Measurements from ENCODE around the gene RYR3.

The RYR3 gene

DNA sequence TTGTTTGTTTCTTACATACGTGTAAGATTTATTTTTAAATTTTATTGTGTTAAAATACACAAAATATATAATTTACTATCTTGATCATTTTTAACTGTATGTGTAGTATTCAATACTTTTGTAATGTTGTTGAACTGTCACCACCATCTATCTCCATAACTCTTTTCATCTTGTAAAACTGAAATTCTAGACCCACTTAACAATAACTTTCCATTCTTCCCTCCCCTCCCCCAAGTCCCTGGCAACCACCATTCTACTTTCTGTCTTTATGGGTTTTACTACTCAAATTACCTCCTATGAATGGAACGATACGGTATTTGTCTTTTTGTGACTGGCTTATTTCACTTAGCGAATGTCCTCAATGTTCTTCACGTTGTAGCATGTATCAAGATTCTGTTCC is 395.4 kb downstream of the RYR3 start:
- DNase-seq (ENCODE audit: low read depth), result no peak

DNA sequence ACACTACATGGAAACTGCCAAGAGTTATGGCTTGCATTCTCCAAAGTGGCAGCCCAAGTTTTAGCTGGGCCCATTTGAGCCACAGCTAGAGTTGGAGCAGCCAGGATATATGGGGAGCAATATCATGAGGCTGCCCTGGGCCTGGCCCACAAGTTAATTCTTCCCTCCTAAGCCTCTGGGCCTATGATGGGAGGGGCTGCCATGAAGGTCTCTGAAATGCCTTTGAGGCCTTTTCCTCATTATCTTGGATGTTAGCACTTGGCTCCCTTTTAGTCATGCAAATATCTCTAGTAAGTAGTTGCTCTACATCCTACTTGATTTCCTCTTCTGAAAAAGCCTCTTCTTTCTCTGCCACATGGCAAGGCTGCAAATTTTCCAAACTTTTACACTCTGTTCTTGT is 400.0 kb downstream of the RYR3 start:
- DNase-seq (ENCODE audit: low read depth), result no peak

DNA sequence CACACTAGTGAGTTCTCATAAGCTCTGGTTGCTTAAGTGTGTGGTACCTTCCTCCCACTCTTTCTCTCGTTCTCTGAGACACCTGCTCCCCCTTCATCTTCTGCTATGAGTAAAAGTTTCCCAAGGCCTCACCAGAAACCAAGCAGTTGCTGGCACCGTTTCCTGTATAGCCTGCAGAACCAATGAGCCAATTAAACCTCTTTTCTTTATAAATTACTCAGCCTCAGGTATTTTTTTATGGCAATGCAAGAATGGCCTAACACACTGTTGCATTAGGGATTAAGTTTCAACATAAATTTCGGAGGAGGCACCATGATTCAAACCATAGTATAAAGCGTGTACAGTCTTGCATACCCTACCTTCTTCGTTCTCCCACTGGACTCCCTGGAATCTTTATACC is 405.3 kb downstream of the RYR3 start:
- no peak for DNase-seq (ENCODE audit: low read depth)

DNA sequence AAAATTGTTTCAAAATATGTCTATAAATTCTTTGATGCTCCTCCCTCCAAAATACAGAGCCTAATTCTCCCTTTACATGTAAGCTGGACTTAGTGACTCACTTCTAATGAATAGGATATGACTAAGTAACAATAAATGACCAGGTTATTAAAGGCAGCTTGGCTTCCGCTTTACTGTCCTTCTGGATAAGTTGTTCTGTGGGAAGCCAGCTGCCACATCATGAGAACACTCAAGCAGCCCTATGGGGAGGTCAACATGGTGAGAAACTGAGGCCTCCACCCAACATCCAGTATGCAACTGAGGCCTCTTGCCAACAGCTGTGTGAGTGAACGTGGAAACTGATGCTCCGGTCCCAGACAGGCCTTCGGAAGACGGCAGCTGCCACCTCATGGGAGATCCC is 410.2 kb downstream of the RYR3 start:
- DNase-seq (ENCODE audit: low read depth), result no peak

DNA sequence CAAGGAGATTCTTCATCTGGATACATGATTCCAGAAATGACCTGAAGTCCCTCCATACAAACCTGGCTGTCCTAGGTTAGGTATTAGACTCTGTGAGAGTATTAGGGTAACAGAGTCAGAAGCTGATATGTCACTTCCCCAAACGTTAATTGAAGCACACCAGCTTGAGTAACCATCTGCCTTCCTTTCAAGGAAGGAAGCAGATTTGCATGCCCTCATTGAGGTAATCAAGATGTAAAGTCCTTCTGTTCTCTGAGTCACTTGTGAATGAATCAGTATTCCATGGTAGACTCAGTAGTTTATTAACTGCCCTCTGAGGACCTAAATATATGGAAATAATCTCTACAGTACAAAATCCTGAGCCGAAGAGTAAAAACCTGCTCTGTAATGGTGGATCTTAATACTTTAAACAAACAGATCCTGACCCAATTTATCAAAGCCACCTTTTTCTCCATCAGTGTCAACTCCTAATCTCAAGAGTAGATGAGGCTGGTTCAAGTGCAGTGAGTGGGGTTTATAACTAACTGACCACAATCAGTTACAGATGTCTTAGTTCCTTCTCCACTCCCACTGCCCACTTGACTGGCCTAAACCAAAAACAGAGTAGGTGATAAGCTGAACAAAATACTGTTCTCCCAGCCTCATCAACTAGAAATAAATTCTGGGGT is 411.4 kb downstream of the RYR3 start:
- DNase-seq (ENCODE audit: low read depth), result no peak

DNA sequence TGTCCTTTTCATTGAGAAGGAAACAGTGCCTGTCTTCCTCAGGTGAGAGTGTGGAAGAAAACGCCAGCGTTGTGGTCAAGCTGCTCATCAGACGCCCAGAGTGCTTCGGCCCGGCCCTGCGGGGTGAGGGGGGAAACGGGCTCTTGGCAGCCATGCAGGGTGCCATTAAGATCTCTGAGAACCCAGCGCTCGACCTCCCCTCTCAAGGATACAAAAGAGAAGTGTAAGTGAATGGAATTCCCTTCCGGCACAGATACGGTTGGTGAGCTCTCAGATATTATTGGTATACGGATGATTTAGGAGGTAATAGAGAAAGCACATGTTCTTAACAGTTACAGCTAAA is 411.9 kb downstream of the RYR3 start:
- no peak for DNase-seq (ENCODE audit: low read depth)

DNA sequence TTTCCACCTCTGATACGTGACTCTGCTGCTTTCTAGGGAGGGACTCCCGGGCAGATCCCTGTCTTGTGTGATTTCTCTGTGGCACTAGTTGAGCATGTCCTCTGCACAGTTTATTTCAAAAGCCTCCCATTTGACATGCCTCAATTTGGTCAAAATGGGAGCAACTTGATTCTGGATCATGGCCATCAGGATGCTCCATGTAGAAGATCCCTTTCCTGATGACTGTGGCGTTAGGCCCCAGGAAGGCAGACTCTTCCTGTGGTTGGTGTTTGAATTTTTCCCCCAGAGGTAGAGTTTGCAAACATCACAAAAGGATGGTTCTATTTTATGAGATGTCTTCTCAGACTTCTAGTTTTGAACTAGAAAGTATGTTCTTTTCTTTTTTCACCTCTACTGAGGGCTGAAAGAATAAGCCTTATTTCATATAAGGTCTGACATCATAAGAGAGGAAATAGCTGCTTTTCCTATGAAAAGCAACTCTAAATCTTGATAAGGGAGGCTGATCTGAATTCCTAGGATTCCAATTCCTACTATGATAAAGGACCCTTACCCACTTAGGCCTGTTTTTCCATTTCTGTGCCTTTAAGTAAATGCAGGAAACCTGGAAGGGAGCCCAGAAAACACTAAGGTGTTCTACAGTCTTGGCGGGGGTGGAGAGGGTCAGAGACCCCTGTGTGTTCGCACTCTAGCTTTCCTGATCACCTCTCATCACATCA is 413.7 kb downstream of the RYR3 start:
- DNase-seq (ENCODE audit: low read depth), result no peak

DNA sequence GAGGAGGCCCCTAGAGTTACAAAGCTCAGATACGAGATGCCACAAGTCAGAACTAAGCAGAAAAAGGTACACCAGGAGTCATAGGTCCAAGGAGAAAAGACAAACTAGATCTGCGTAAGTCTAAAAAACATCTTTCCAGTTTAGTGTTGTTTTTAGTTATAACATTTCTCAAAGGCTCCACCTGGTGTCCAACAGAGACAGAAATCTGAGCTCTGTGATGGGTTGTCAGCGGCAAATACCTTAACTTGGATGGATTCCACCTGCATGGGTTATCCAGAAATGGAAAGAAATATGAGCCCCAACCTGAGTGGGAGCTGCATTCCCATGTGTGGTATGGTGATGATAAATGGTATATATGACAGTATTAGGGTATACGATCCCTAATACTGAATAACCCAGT is 418.9 kb downstream of the RYR3 start:
- DNase-seq (ENCODE audit: low read depth), result no peak

DNA sequence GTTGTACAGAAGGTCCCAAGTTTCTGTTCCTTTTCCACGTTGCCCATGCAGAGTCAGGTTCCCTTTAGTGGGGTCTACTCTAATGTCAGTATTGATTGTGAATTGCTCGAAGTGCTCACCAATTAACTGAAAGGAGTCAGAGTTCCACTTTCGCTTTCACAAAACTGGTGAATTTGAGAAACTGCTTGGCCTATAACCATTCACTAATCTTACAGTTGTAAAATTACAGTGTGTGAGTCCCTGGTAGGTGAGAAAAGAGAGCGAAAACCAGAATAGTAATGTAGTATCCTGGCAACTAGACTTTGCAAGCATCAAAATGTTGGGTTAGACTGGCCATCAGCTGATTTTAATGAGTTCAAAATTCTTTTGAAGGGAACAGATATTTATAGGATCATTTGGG is 420.0 kb downstream of the RYR3 start:
- no peak for DNase-seq (ENCODE audit: low read depth)

DNA sequence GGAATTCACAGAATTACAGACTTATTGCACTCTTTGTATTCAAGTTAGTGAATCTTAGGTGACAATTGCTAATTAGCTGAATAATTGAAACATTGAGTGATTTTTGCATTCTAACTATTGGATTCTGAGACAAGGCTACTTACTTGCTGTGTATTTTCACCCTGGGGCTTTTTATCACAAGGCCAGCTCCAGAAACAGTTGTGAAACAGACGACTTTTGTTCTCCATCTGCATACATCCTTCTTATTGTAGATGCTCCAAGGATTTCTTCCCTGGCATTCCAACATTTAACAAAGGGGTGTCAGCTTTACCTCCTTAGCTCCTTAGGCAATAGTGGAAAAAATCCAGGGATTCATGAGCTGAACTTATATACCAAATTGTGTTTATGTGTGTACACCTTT is 424.4 kb downstream of the RYR3 start:
- DNase-seq (ENCODE audit: low read depth), result no peak

DNA sequence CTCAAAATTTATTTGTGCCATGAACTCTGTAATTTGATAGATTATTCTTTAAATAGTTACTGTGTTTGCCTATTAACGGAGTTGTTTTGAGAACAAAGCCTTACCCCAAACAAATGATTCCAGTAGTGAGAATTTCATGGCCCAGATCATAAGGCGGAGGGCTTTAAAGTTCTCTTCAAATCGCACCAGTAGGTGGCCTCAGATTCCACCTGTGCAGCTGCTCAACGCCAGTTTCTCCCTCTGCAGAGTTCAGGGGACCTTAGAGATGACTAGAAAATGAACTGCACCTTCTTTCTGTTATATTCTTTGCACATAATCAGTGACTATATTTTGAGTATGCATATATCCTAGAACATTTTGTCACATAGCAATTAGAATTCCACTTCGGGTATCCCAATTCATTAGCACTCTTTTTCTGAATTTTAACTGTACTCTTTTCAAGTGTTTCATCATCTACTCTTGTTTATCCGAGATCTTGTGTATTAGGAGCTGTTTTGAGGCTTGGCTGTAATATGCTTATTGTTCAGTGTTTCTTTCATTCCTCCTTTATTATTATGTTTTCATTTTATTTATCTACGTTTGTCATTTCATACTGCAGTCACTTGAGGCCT is 425.0 kb downstream of the RYR3 start:
- DNase-seq (ENCODE audit: low read depth), result no peak

DNA sequence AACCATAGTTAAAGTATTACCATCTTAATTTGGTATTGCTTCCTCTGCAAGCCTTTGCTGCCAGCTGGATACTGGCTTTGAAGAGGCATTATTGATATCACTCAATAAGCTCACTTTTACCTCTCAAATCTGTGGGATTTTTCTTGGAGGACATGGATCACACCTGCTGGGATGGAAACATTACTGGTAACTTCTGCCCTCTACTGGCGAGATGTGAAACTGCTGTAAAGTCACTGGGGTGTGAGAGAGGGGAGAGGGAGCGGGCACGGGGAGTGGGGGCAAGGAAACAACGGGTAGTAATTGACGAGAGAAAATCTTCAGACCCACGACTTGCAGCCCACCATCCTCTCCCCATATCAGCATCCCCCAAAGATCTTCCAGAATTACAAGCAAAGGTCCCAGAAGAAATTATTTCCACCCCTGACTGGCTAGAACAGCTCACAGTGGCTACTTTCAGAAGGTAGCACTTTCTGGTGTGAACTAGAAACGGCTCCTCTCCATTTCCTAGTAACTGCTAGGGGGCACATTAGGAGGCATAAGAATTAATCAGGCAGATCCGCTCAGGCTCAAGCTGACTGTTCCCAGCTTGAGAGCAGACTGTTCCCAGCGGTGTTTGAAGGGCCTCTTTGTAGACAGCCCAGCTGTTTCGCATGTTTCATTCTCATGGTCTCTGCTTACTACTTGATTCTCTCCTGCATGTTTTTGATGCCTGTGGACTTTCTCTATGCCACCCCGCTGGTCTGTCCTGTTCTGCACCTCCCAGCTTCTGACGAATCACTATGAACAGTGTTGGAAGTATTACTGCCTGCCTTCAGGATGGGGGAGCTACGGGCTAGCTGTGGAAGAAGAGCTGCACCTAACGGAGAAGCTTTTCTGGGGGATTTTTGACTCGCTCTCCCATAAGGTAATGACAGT is 427.2 kb downstream of the RYR3 start:
- no peak for DNase-seq (ENCODE audit: low read depth)

DNA sequence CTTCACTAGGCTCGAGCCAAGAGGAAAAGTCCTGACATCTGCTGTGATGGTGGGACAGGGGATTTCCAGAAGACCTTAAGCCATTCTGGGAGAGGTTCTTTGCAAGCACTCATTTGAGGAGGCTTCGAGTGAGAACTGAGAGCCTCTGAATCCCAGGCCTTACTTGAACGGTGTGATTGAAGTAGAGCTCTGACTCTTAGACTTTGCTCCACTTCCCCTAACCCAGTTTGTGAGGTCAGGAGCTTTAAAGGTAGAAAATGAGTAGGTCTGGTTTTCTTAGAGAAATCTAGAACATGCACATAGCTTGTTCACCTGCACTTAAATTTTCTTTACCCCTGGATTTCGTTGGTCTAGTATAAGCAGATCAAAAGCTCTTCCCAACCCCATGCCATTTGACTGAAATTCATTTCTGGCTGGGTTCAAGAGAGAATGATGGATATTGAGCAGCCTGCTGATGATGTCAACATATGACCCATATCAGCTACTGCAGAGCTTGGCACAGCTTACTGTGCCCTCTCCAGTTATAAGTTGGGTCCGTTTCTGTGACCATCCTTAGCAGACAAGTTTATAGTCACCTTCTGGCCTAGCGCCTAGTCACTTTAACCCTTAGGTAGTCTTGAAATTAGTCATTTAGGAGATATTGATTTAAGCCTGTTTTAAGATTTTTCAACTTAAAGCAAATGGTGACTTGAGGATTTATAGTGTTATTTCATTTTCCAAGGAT is 428.3 kb downstream of the RYR3 start:
- DNase-seq (ENCODE audit: low read depth), result no peak

DNA sequence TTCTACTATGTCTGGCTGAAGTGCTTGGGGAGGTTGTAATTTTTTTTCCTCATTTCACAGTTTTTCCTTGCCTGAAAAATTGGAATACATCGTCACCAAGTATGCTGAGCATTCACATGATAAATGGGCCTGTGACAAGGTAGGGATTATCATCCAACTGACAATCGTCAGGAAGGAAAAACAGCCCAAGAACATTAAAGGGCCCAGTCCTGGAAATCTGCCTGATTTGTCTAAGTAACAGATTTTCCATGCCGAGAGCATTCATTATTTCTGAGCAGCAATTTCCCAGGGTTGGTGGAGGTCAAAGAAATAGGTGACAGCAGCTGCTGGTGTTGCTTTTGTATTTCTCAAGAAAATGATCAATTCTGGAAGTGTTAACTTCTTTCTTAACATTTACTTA is 431.5 kb downstream of the RYR3 start:
- no peak for DNase-seq (ENCODE audit: low read depth)

DNA sequence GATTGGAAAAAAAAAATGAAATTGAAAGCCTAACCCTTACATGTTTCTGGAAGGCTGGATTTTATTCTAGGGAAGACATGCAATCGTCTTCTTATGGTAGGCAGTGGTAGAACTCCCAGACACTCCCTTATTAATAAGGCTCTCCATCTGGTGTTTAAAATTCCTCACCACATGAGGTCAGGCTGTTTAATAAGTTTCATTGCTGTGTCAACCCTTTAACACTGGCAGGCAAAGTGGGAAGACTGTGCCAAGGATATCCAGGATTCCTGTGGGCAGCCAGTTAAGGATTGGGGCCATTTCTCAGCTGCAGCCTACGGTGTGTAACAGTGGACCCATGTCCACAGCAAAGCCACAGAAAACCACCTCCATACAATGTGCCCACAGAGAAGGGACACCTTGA is 432.0 kb downstream of the RYR3 start:
- DNase-seq (ENCODE audit: low read depth), result peak; percentile 35

DNA sequence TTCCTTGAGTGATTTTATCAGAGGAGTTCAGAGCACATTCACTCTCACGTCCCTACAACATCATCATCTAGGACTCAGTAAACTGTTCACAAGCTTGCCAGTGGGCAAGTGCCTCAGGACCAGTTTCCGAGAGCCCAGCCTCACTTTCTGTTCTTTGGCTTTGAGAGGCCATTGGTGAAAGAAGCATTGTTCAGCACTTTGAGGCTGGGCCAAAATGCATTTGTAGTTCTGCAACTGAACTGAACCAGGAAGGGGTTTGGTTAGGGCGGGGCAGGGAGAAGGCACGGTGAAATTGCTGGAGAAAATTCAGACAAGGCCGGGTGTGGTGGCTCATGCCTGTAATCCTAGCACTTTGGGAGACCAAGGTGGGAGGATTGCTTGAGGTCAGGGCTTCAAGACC is 435.4 kb downstream of the RYR3 start:
- DNase-seq (ENCODE audit: low read depth), result no peak

DNA sequence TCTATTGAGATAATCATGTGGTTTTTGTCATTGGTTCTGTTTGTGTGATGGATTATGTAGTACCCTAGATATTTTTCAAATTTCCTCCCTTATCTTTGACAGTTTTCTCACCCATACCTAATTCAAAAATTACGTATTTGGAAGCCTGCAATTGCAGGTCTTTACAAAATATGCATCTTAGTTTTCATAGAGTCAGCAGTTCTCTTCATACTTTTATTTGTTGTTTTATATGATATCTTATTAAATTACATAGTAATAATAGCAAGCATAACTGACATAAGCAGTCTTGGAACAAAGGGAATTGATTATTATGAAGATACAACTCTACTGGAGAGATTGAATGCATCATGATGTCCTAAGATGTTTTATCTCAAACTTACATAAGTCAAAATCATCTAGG is 442.2 kb downstream of the RYR3 start:
- no peak for DNase-seq (ENCODE audit: low read depth)

DNA sequence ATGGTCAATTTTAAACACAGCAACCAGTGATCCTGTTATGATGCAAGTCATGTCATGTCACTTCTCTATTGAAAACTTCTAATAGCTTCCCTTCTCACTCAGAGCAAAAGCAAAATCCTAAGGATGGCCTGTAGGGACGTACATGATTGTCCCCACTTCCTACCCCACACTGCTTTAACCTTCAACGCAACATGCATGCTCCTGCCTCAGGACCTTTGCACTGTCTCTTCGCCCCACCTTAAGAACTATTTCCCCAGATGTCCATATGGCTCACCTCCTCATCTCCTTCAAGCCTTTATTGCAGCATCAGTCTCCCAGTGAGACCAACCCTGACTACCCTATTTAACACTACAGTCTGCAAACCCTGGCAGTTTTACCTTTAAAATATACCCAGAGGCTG is 443.5 kb downstream of the RYR3 start:
- no peak for DNase-seq (ENCODE audit: low read depth)

DNA sequence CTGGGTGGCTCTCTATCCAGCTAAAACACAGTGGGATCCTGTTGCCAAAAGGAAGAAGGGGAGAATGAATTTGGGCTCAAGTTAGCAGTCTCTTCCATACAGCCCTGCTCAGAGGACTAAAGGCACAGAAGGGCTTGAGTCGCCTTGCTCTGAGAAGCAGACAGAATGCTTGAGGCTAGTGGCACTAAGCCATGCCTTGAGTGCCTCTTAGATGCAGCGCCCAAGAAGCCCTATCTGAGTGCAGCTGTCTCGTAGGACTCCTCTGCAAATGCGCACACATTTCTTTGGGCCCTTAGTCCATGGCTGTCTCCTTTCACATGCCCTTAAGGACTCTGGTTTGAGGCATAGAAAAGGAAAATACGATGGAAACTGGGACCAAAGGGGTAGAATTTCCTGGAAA is 446.2 kb downstream of the RYR3 start:
- DNase-seq (ENCODE audit: low read depth), result no peak

DNA sequence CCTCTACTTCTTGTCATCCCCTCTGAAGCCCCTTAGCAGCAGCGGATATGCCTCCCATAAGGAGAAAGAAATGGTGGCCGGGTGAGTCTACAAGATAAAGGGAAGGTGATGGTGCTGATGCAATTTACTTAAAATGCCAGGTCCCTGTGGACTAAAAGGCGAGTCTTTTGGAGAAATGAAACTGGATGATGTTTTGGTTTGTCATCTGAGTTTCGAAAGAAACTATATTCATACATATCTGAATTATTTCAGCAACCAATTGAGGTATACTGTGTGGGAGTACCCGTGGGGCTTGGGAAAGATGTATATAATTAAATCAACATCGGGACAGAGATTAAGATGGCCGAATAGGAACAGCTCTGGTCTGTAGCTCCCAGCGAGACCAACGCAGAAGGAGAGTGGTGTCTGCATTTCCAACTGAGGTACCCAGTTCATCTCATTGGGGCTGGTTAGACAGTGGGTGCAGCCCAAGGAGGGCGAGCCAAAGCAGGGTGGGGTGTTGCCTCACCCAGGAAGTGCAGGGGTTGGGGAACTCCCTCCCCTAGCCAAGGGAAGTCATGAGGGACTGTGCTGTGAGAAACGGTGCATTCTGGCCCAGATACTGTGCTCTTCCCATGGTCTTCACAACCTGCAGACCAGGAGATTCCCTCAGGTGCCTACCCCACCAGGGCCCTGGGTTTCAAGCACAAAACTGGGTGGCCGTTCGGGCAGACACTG is 446.9 kb downstream of the RYR3 start:
- no peak for DNase-seq (ENCODE audit: low read depth)

DNA sequence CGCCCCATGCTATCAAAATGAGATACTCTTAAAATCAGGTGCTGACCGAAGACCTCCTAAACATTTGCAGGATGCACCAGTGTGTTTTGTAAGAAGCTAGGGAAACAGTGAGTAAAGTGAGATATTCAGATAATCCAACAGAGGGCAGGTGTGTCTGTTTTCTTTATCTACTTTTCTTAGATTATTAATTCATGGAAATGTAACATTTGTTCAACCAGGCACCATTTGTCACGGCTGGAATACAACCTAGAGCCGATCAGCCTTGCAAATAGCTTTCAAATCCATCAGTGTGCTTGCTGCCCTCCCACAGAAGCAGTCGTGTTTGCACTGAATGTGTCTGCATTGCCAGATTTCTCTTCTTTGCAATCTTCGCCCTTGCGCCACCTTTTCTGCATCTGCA is 455.6 kb downstream of the RYR3 start:
- DNase-seq (ENCODE audit: low read depth), result no peak
